ENCODE data around the gene TSEN2.
"Not testable (repeated sequence)": the region's sequence is repeated elsewhere in the genome, so short reads cannot be mapped to it uniquely, and the experiment has no call there.

Gene TSEN2

GRCh38 chr3:12452361-12453330, 31.6 kb upstream of the TSEN2 start:
- DNase-seq = no peak

DNA sequence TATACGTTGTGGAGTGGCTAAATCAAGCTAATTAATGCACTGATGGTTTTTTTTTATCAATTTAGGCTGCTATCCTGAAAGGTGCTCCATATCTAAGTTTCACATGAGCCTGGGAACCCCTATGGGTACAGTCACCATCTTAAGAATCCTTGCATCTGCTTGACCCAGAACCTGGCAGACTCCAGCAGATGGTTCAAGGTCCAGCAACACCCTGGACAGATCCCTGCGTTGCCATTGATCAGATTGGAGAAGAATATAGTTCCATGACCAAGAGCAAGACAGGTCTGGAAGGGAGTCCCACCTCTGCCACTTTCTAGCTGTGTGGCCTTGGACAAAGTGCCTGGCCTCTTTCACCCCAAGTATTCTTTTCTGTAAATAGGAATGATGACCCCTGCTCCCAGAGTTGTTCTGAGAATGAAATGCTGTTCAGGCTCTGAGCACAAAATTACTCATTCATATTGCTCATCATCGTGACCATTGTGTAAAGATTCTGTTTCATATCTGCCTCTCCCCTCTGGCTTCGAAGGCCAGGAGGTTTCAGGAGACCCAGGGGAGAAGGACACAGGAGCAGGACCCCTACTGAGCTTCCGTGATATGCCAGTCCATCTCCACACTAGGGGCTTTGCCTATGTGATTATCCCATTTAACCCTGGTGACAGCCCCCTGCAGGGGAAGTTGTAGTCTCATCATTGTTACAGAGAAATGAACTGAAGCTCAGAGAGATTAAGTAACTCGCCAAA, 30.0 kb upstream of the TSEN2 start:
- no peak for DNase-seq

GRCh38 chr3:12454816-12455121, 29.5 kb upstream of the TSEN2 start:
- no peak for DNase-seq

DNA sequence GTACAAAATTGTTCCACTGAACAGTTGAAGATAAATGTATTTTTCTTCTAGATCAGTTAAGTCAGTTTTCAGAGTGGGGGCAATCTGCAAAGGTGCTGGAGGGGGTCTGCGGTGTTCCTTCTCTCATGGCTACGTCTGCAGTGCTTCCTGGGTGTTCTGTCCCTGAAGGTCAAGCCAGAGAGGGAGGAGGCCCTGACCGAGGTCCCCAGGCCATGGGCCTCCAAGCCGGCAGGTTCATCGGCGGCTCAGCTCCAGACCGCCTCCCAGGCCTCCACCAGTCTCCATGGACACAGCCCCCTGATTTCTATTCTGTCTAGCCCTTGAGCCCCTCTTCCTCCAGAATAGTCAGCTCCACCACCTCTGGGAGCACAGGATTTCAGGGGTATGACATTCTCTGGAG, 28.5 kb upstream of the TSEN2 start:
- no peak for DNase-seq

- DNase-seq = no peak
These were observed 27.8 kb upstream of the TSEN2 start for GRCh38 chr3:12456441-12456840.

DNA sequence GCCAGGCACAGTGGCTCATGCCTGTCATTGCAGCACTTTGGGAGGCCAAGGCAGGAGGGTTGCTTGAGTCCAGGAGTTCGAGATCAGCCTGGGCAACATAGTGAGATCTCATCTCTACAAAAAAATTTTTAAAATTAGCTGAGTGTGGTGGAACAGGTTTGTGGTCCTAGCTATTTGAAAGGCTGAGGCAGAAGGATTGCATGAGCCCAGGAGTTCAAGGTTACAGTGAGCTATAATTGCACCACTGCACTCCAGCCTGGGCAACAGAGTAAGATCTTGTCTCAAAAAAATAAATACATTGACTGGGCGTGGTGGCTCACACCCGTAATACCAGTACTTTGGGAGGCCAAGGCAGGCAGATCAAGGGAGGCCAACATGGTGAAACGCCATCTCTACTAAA, 26.9 kb upstream of the TSEN2 start:
- not testable (repeated sequence) for DNase-seq

- no peak for DNase-seq
These were observed 25.4 kb upstream of the TSEN2 start for GRCh38 chr3:12458901-12459300.

DNA sequence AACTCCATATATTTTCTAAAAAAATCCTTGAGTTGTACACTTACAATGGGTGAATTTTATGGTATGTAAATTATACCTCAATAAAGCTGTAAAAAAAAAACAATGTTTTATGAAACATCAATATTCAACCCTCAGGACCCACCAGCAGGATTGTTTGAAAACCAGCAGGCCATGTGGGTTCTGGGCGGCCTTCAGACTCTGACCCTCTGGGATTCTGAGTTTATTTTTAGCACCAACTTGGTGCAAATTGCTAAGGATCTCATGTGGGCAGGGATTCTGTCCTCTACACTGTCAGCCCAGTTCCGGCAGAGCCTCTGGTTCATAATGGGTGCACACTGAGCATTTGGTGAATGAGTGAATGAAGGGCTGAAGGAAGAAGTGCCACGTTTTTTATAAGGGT, 24.2 kb upstream of the TSEN2 start:
- DNase-seq = no peak

DNA sequence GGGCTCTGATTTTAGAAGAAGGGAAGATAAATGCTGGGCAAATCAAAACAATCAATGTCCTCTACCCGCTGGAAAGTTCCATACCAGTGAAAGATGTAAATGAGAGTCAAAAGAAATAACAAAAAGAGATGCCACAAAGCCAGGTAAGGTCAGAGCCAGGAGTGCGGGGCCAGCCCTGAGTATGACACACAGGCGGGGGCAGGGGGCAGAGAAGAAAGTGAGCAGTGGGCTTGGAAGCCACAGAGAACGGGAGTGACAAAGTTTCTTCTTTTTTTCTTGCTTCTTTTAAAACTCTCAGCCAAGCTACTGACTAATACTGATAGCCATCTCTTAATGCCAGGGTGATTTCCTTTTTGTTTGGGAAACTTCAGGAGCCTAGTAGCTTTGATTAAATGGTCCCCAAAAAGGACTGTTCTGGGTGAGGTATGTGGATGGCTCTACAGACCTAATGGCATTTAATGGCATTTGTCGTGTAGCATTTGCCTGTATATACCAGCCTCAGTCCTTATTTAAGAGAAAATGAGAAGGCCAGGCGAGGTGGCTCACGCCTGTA, 23.1 kb upstream of the TSEN2 start:
- DNase-seq = no peak

GRCh38 chr3:12462159-12462947, 21.9 kb upstream of the TSEN2 start:
- peak in 1 of 4 experiments; percentile 12 for DNase-seq

- no peak for DNase-seq
These were observed 20.6 kb upstream of the TSEN2 start for GRCh38 chr3:12463686-12464085.

DNA sequence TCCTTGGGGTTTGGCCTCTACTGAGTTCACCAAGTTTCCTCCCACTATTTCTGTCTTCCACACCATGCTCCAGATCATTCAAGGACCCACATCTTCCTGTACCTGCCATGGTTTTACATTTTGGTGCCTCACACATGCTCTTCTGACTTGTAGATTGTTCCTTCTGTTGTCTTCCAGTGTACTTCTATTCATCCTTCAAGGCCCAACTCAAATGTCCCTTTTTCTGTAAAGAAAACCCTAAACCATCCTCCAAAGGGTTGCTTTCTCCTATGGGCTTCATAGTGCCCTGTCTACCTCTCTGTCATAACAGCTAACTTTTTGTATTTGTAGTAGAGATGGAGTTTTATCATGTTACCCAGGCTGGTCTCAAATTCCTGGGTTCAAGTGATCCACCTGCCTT, 20.1 kb upstream of the TSEN2 start:
- DNase-seq = no peak

GRCh38 chr3:12465151-12465835, 19.0 kb upstream of the TSEN2 start:
- no peak for DNase-seq

DNA sequence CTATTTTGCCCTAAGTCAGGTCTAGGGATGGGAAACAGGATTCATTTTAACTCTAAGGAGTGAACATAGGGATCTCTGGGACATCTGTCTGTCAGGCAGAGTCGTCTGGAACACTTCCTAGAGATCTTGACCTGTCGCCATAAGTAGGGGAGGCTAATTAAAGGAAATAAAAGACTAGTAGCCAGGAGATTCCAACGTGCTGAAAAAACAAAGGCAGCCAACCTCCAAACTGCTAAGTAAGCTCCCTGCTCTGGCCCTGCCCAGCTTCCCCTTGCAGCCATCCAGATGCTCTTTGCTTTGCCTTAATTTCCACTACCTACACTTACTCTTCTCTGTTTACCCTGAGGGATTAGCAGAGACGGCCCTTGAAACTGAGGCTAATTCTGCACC, 18.4 kb upstream of the TSEN2 start:
- DNase-seq = no peak

DNA sequence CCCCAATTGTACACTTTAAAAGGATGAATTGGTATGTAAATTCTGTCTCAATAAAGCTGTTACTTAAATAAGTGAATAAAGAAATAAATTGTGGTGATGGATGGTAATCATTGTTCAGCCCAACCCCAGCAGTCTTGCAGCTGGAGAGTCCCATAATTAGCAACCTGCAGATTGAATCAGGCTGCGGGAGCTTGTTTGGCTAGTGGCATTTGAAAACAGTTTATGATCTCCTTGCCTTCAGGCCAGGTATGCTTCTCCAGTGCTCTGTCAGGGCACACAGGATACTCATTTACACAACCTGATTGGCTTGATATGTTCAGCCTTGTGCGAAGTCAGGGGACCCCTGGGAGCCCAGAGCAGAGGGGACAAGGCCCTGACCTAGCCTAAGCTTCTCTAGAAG, 16.5 kb upstream of the TSEN2 start:
- DNase-seq = no peak

DNA sequence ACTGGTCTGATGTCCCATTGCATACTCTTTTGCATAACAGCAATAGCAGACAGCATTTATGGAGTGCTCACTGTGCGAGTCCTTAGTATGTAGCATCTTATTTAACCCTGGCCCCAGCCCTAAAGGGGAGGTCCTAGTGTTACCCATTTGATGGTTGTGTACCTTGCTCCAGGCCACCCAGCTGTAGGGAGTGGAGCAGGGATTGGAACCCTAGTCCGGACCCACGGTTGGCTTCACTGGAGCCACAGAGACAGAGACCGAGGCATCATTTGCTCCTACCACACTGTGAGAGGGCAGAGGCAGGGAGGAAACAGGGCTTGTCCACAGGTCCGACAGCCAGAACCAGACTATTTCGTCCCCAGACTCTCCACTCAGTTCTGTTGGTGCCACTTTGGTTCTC, 16.0 kb upstream of the TSEN2 start:
- DNase-seq = no peak

- no peak for DNase-seq
These were observed 15.5 kb upstream of the TSEN2 start for GRCh38 chr3:12468757-12469156.

GRCh38 chr3:12469222-12469621, 15.1 kb upstream of the TSEN2 start:
- DNase-seq = not testable (repeated sequence)

GRCh38 chr3:12470111-12470510, 14.2 kb upstream of the TSEN2 start:
- DNase-seq = no peak

DNA sequence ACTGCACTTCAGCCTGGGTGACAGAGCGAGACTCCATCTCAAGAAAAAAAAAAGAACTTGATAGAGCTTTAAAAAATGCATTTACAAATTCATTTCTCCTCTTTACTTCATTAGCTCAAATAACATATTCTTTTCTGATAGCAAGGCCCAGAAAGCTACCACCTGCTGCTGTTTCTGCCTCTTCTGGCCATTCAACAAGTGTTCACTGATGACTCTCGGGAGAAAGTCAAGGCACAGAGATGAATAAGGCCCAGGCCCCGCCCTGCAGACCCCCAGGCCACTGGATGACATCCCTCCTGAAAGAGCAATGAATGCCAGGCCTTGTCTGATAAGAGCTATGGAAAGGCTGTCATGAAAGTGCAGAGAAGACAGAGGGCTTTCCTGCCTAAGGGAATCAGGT, 13.6 kb upstream of the TSEN2 start:
- no peak for DNase-seq

GRCh38 chr3:12471241-12471640, 13.0 kb upstream of the TSEN2 start:
- DNase-seq = peak in 1 of 4 experiments; percentile 11

DNA sequence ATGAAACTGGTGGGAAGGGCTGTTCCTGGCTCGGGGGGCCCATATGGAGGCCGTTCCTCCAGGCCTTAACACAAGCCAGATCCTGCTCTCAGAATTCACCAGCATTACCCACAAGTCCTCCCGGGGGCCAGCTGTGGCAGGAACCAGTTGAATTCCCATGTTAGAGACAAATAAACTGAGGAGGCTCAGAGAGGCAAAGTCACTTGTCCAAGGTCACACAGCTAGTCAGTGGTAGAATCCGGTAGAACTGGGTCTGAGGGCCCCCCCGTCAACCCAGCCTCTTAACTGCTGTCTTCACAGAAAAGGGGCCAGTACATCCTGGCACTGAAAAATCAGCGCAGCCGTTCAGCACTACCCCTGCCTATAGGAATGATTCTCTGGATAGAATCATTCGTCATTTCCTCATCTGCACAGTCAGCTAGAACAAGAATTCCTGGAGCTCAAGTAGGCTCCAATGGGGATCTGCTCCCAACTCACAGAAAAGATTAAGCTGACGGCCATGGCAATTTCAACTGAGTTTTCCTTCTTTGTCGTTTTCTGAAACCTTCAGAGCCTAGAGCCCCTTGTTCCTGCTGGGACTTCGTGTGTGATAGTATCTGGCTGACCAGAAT, 12.2 kb upstream of the TSEN2 start:
- no peak for DNase-seq
